ENCODE results near the gene RNLS. TPM values are rescaled to one million over a fixed set of nuclear protein-coding genes. Genes with fewer than 3 reads are reported as not detected.
A peak's percentile ranks its signal among the peaks of the same experiment; 100 is the strongest.

The RNLS gene
- total and polyA plus RNA-seq, 2 of the 8 experiments (the other 6 are each of a cell fraction or from before 2014, with no cell fraction given): 7.5 to 12.7 TPM

GRCh38 chr10:88239212-88239611 is 343.9 kb downstream of the RNLS start:
- WGBS, 2 experiments (ENCODE audit: extremely low coverage in 1 of 2, insufficient coverage in 1 of 2, insufficient read length in 1 of 2, insufficient replicate concordance in 2 of 2, low coverage in 1 of 2, low lambda C conversion rate in 2 of 2, missing lambda C conversion rate in 1 of 2): 100% methylated on average over 2 of the region's 2 CpGs; no CpG with 5 or more reads in 1 of the 2 experiments

More at GRCh38 chr10:88239212-88239611, 343.9 kb downstream of the RNLS start:
- no peaks in the 10 kb centered on the region for H3K79me2 ChIP-seq (ENCODE audit: control insufficient read depth in 1 of 2, insufficient read depth in 2 of 2, low read length in 2 of 2)
- H3K23ac ChIP-seq (ENCODE audit: insufficient read length): no peak overlapping the region
- H3K56ac ChIP-seq (replicated peaks; ENCODE audit: insufficient read length, low read depth, low read length): no peak overlapping the region
- POLR2A ChIA-PET (ENCODE audit: partially characterized antibody): no interaction called here
- H4K8ac ChIP-seq (ENCODE audit: extremely low read depth, insufficient read depth, low read length): no peak overlapping the region
- no peak overlapping the region for H3K4me3 ChIP-seq (ENCODE audit: extremely low read depth in 1 of 4, insufficient read depth in 2 of 4, low read depth in 3 of 4, low read length in 4 of 4)
- no peak overlapping the region for H3K27ac ChIP-seq (ENCODE audit: low read depth, low read length)
- H2BK120ac ChIP-seq (replicated peaks; ENCODE audit: low read depth, low read length): no peak overlapping the region
- no peak overlapping the region for H3K4ac ChIP-seq (replicated peaks; ENCODE audit: insufficient read length, low read depth, low read length)
- H3K14ac ChIP-seq (ENCODE audit: insufficient read length): no peak overlapping the region
- no peak overlapping the region for H4K5ac ChIP-seq (ENCODE audit: insufficient read length, low read depth, low read length)
- CTCF ChIA-PET (ENCODE audit: partially characterized antibody): interaction anchor here (2.5 kb wide), 1 partner anchor 10 kb away, joined by 7 read pairs; no protein-coding TSS in a partner anchor
- H3K36me3 ChIP-seq (ENCODE audit: control insufficient read depth in 2 of 4, insufficient read depth in 4 of 4, low read length in 3 of 4): no peaks in the 10 kb centered on the region
- H3K79me1 ChIP-seq (ENCODE audit: low read depth, low read length): no peaks in the 10 kb centered on the region
- H4K91ac ChIP-seq (replicated peaks; ENCODE audit: insufficient read length, low read length): no peak overlapping the region
- H2AFZ ChIP-seq (ENCODE audit: low read length): 0 out of 2 replicates have a peak overlapping the region, but pooled peaks have one; percentile 5
- no peak overlapping the region for H3K18ac ChIP-seq (ENCODE audit: extremely low read depth, low read length)
- H2BK15ac ChIP-seq (ENCODE audit: low read length): no peak overlapping the region
- no peak overlapping the region for H2BK5ac ChIP-seq (ENCODE audit: low read depth, low read length)
- H3K4me1 ChIP-seq (replicated peaks in 1 of 4; ENCODE audit: control insufficient read depth in 3 of 4, insufficient read depth in 4 of 4, low read length in 3 of 4): peaks cover 0 to 3% (median 1%) of the 10 kb centered on the region in 4 experiments; a peak in 3 of 7 replicates
- H4K20me1 ChIP-seq (replicated peaks in 1 of 2; ENCODE audit: control insufficient read depth in 1 of 2, insufficient read depth in 2 of 2, low read length in 2 of 2): no peaks in the 10 kb centered on the region
- no peak overlapping the region for H2BK12ac ChIP-seq (ENCODE audit: low read depth, low read length)
- H3K27me3 ChIP-seq (replicated peaks in 1 of 4; ENCODE audit: control insufficient read depth in 3 of 4, extremely low read depth in 1 of 4, insufficient read depth in 3 of 4, low read length in 3 of 4): no peaks in the 10 kb centered on the region
- no peak for TF ChIP-seq HDAC6 (IDR thresholded peaks at IDR 0.05; ENCODE audit: low read depth, low read length)
- TF ChIP-seq SP2 (IDR thresholded peaks at IDR 0.05; ENCODE audit: low read length): no peak
- no peak for TF ChIP-seq KDM5A (IDR thresholded peaks at IDR 0.05; ENCODE audit: low read length)
- TF ChIP-seq SRF (IDR thresholded peaks at IDR 0.05; ENCODE audit: low read depth, low read length): no peak
- no peak for TF ChIP-seq SIX5 (IDR thresholded peaks at IDR 0.05; ENCODE audit: low read depth, low read length)
- TF ChIP-seq SAP30 (IDR thresholded peaks at IDR 0.05; ENCODE audit: insufficient read depth, insufficient replicate concordance, low read length): no peak
- TF ChIP-seq BCL11A (IDR thresholded peaks at IDR 0.05; ENCODE audit: low read depth in 2 of 2, low read length in 2 of 2): no peak
- no peak for TF ChIP-seq KDM4A (IDR thresholded peaks at IDR 0.05; ENCODE audit: low read depth, low read length, severe bottlenecking)
- TF ChIP-seq SP4 (IDR thresholded peaks at IDR 0.05; ENCODE audit: low read length): no peak
- no peak for TF ChIP-seq CTBP2 (IDR thresholded peaks at IDR 0.05; ENCODE audit: borderline replicate concordance, insufficient read depth, insufficient read length, low read length)
- no peak overlapping the region for H2BK20ac ChIP-seq (ENCODE audit: low read length)
- no peak overlapping the region for H3K4me2 ChIP-seq (ENCODE audit: insufficient read depth in 1 of 2, low read depth in 2 of 2, low read length in 2 of 2)
- FAIRE-seq: no peak
- no peak overlapping the region for H2AK5ac ChIP-seq (ENCODE audit: low read depth, low read length)
- no peaks in the 10 kb centered on the region for H3K23me2 ChIP-seq (ENCODE audit: low read depth, low read length)
- H3K9ac ChIP-seq (replicated peaks in 1 of 4; ENCODE audit: extremely low read depth in 1 of 4, low read depth in 3 of 4, low read length in 3 of 4): no peak overlapping the region
- no peak for DNase-seq (ENCODE audit: low read depth in 1 of 2, low spot score in 2 of 2)
- no peaks in the 10 kb centered on the region for H3K9me3 ChIP-seq (ENCODE audit: insufficient read depth in 2 of 2, low read depth in 1 of 2, low read length in 1 of 2)
